DMS114 treated with DMSO at 0.1 percent for 48 hours (cell line): ENCODE results near the gene GUCY2D.

ENCODE experiments used
- DNase-seq: peaks from one replicate; lab custom pipeline; 2025; ENCODE audit not compliant: unreplicated experiment; lab: John Stamatoyannopoulos, UW

The GUCY2D gene

DNA sequence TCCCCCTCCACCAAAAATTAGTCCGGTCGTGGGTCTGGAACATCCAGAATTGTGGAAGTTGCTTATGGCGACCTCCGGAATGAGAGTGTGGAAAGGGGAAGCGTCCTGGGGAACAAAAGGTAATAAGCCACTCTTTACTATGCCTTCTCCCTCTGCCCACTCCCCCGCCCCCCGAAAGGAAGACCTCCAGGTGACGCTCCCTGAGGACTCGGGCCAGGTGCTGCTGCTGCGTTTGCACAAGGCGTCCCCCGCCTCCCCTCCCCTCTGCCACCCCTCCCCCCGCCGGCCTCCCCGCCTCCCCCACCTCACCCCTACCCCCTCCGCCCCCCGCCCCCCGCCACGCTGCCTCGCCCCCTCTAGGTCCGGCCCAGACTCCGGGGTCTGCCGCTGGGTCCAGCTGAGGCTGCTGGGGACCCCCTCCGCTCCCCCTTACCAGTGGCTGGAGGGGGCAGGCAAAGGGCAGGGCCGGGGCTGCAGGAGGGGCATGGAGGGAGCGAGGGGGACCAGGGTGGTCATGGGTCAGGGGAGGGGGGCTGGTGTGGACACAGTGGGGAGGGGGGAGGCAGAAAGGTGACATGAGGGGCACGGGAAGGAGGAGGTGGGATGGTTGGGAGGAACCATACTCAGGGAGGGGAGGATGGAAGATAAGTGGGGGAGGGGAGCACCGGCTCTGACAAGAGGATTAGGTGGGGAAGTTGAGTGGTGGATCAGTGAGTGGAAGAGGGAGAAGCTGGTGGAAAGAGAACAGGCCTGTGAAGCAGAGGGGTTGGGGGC is 61.5 kb downstream of the GUCY2D start:
- no peak for DNase-seq

DNA sequence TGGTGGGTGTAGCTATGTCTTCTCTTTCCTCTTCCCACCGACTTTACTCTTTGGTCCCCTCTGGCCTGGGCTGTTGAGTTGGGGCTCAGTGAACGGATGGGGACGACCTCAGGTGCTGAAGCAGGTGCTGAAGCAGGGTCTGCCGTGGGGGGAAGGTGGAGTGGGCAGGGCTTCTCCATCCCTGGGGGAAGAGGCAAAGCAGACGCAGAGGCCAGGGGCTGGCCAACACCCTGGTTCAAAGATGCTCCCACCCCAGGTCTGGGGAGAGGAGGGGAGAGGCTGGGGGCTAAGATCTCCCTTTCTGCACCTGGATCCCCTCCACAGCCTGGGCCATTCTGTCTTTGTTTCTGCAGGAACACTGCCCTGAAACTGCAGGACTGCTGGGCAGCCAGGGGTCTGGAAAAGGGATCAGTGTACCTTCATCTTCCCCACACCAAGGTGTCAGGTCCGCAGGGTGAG is 62.2 kb downstream of the GUCY2D start:
- no peak for DNase-seq

DNA sequence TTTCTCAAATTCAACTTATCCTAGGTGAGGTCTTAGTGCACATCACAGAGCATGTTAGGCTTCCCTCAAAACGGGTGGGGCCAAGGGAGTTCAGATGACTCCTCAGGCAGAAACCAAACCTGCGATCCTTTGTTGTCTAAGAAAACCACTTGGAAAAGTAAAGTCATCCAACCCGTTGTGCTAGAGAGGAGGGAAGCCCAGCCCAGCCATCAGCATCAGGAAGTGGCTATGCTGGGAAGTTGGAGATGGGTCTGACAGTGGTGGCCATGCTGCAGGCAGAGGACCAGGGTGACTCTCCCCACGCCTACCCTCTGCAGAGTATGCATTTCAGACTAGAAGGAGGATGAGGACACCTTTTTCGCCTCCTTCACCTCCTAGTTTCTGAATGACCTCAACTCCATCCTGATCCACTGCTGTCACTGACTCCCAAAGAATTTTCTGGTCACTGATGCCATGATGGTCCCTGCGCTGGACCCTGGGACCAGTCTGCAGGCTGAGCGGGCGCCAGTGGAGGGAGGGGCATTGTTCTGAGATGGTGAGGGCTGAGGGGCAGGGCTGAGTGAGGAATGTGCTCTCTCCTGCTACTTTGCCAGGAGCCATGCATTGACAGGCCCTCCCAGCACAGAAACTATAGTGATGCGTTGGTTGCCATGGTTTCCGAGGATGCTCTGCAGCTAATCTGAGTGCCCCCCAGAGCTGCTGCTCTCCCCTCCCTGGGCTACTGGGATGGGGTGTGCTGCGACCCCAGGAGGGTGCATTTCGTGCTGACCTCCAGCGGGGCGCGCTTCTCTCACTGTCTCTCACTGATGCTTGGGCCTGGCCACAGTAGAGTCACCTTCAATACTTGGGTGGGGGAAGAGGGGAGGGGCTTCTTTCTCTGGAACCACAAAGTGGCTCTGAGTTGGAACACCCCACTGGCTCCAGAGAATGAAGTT is 64.7 kb downstream of the GUCY2D start:
- DNase-seq = no peak

DNA sequence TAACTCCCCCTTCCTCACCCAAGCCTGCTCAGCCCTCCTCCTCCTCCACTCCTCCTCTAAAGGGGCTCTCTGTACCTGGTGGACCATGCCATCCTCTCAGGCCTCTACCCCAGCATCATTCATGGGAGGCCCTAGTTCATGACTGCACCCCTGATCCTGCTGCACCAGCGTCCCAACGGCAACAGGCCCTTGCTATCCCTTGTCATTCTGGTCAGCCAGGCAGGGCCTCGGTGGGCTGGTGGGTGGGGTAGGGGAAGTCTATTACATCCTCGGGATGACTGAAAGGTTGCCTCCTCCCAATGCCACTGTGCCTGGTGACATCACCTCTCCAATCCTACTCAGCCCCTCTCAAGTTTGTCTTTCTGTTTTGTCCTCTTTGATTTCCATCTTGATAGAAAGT is 65.4 kb downstream of the GUCY2D start:
- DNase-seq = no peak

DNA sequence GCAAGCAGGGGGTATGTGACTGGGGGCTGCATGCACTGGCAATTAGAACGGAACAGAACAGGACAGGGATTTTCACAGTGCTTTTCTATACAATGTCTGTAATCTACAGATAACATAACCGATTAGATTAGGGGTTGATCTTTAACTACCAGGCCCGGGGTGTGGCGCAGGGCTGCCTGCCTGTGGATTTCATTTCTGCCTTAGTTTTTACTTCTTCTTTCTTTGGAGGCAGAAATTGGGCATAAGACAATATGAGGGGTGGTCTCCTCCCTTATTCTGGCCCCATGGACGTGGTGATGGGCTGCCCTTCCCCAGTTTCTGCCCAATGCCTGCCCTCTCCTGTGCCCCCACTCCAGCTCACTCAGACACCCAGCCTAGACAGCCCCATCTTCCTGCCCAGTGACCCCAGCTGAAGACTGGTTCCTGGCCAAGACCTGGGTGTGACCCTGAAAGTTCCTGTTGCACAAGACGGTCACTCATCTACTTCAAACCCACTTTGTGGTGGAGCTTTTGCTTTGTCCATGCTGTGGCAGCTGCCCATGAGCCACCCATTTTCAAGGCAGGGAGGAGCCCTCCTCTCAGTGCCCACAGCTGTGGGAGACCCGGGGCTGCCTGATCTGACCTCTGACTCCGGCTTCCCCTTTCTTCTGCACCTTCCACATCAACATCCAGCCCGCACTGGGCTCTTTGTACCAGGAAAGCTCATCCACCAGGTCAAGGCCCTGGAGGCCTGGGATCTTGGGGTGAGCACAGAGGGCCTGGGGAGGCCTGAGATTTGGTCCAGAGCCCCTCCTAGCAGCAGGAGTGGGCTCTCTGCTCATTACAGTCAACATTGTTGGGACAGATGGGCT is 66.5 kb downstream of the GUCY2D start:
- no peak for DNase-seq

DNA sequence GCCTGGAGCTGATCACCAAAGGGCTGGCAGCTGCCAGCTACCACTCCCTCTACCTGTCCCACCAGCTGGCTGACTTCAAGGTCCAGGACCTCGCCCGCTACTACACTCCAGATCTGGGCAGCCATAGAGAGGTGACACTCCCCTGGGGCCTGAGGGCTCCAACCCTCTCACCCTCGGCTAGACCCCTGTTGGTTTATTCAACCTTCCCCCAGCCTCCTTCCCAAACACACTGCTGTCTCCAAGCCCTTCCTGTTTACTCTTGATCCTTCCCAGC is 67.1 kb downstream of the GUCY2D start:
- DNase-seq = no peak
